ENCODE measurements around the gene CCDC85A. TPM values are rescaled to one million over a fixed set of nuclear protein-coding genes. Genes with fewer than 3 reads are reported as not detected.

CCDC85A gene
- total RNA-seq, 1 donor from 2014 or later, result not detected

- no peaks in the 10 kb centered on the region for H3K9me3 Mint-ChIP-seq
- no peak overlapping the region for H3K4me3 Mint-ChIP-seq
- H3K27ac Mint-ChIP-seq, result no peak overlapping the region
- ChIA-PET POLR2A (no interaction called here), CTCF (no interaction called here)
- no peaks in the 10 kb centered on the region for H3K36me3 Mint-ChIP-seq (ENCODE audit: low read depth)
- TF ChIP-seq CTCF (IDR thresholded peaks at IDR 0.05), result no peak
- intact Hi-C loops (cut with micrococcal nuclease), result no loop called here
- ATAC-seq (ENCODE audit: low read depth) (no peak), DNase-seq (no peak)
- H3K27me3 Mint-ChIP-seq, result no peaks in the 10 kb centered on the region
- H3K4me1 Mint-ChIP-seq, result no peaks in the 10 kb centered on the region
Measured at GRCh38 chr2:56337342-56337741, 153.6 kb downstream of the CCDC85A start.

GRCh38 chr2:56338232-56338631 is 154.4 kb downstream of the CCDC85A start:
- intact Hi-C loops (cut with micrococcal nuclease), result no loop called here
- CTCF ChIA-PET, result no interaction called here
- Mint-ChIP-seq H3K4me1 (no peaks in the 10 kb centered on the region), H3K36me3 (ENCODE audit: low read depth) (no peaks in the 10 kb centered on the region), H3K27ac (no peak overlapping the region), H3K27me3 (no peaks in the 10 kb centered on the region), H3K4me3 (no peak overlapping the region), H3K9me3 (no peaks in the 10 kb centered on the region)
- no peak for TF ChIP-seq CTCF (IDR thresholded peaks at IDR 0.05)
- no peak for ATAC-seq (ENCODE audit: low read depth)
- POLR2A ChIA-PET, result no interaction called here
- no peak for DNase-seq

- no peak for TF ChIP-seq CTCF (IDR thresholded peaks at IDR 0.05)
- H3K4me3 Mint-ChIP-seq, result no peak overlapping the region
- POLR2A ChIA-PET, result no interaction called here
- no peak overlapping the region for H3K27ac Mint-ChIP-seq
- ATAC-seq (ENCODE audit: low read depth) (no peak), DNase-seq (no peak)
- no peaks in the 10 kb centered on the region for H3K36me3 Mint-ChIP-seq (ENCODE audit: low read depth)
- no peaks in the 10 kb centered on the region for H3K4me1 Mint-ChIP-seq
- intact Hi-C loops (cut with micrococcal nuclease), result no loop called here
- no peaks in the 10 kb centered on the region for H3K9me3 Mint-ChIP-seq
- CTCF ChIA-PET, result no interaction called here
- no peaks in the 10 kb centered on the region for H3K27me3 Mint-ChIP-seq
Measured at GRCh38 chr2:56344771-56345170, 161.0 kb downstream of the CCDC85A start.

- no peak for TF ChIP-seq CTCF (IDR thresholded peaks at IDR 0.05)
- DNase-seq (no peak), ATAC-seq (ENCODE audit: low read depth) (no peak)
- Mint-ChIP-seq H3K27ac (no peak overlapping the region), H3K4me1 (no peaks in the 10 kb centered on the region), H3K9me3 (no peaks in the 10 kb centered on the region), H3K27me3 (no peaks in the 10 kb centered on the region), H3K4me3 (no peak overlapping the region), H3K36me3 (ENCODE audit: low read depth) (no peaks in the 10 kb centered on the region)
- CTCF ChIA-PET, result no interaction called here
- POLR2A ChIA-PET, result no interaction called here
- intact Hi-C loops (cut with micrococcal nuclease), result no loop called here
Measured at GRCh38 chr2:56347881-56348280, 164.1 kb downstream of the CCDC85A start.

GRCh38 chr2:56348392-56349210 is 164.8 kb downstream of the CCDC85A start:
- Mint-ChIP-seq H3K4me1 (no peaks in the 10 kb centered on the region), H3K27ac (no peak overlapping the region), H3K9me3 (no peaks in the 10 kb centered on the region), H3K27me3 (no peaks in the 10 kb centered on the region), H3K4me3 (no peak overlapping the region), H3K36me3 (ENCODE audit: low read depth) (no peaks in the 10 kb centered on the region)
- no peak for TF ChIP-seq CTCF (IDR thresholded peaks at IDR 0.05)
- ChIA-PET POLR2A (no interaction called here), CTCF (no interaction called here)
- ATAC-seq (ENCODE audit: low read depth) (no peak), DNase-seq (no peak)
- intact Hi-C loops (cut with micrococcal nuclease), result no loop called here

Measured in activated B cell treated with CpG ODN at 0.5 μM for 24 hours (primary cell).